NB4 (cell line): ENCODE measurements around the gene LRRC32.
"Not testable (repeated sequence)": the region's sequence is repeated elsewhere in the genome, so short reads cannot be mapped to it uniquely, and the experiment has no call there.

ENCODE experiments used
- DNase-seq: peaks from one replicate; pipeline ENCODE4 v3.0.0; 2010; ENCODE audit warnings: low read depth
- H3K4me3 ChIP-seq: one replicate; pipeline ENCODE4 v1.5.1; 2011; ENCODE audit warnings: mild to moderate bottlenecking, low read depth, low read length, moderate library complexity
- CTCF ChIP-seq: IDR thresholded peaks from one replicate; pipeline ENCODE4 v1.5.1; 2012; ENCODE audit warnings: low read depth, low read length
- MAX ChIP-seq: IDR thresholded peaks from 2 replicates; pipeline ENCODE4 v1.6.1; 2011; ENCODE audit warnings: low read depth, low read length
- MYC ChIP-seq: IDR thresholded peaks from 2 replicates; pipeline ENCODE4 v1.6.1; 2011; ENCODE audit warnings: low read depth, low read length
- POLR2A ChIP-seq: IDR thresholded peaks from 2 replicates; pipeline ENCODE4 v1.6.1; 2011; ENCODE audit warnings: mild to moderate bottlenecking; ENCODE audit not compliant: insufficient read length; ENCODE audit errors: extremely low read depth

LRRC32 gene

GRCh38 chr11:76648061-76648460 lies 22.5 kb downstream of the LRRC32 start:
- no peak for DNase-seq
- H3K4me3 ChIP-seq = no peak overlapping the region
- TF ChIP-seq MYC (no peak), MAX (no peak), CTCF (no peak), POLR2A (no peak)

GRCh38 chr11:76646882-76647534 lies 23.5 kb downstream of the LRRC32 start:
- no peak for TF ChIP-seq CTCF
- TF ChIP-seq MYC = no peak
- no peak for TF ChIP-seq POLR2A
- no peak for TF ChIP-seq MAX
- no peak for DNase-seq
- H3K4me3 ChIP-seq = no peak overlapping the region

- no peak for DNase-seq
- H3K4me3 ChIP-seq = no peak overlapping the region
- TF ChIP-seq MYC (no peak), CTCF (no peak), POLR2A (no peak), MAX (no peak)
Measured at GRCh38 chr11:76644591-76644990, 26.0 kb downstream of the LRRC32 start.

GRCh38 chr11:76643711-76644110 lies 26.8 kb downstream of the LRRC32 start:
- not testable (repeated sequence) for H3K4me3 ChIP-seq, DNase-seq

GRCh38 chr11:76642341-76642740 lies 28.2 kb downstream of the LRRC32 start:
- DNase-seq = no peak
- TF ChIP-seq POLR2A (no peak), MYC (no peak), MAX (no peak), CTCF (no peak)
- H3K4me3 ChIP-seq = no peak overlapping the region

- H3K4me3 ChIP-seq = no peak overlapping the region
- DNase-seq = no peak
- no peak for TF ChIP-seq MYC
- no peak for TF ChIP-seq POLR2A
- no peak for TF ChIP-seq CTCF
- no peak for TF ChIP-seq MAX
Measured at GRCh38 chr11:76641905-76642304, 28.6 kb downstream of the LRRC32 start.
